Measurements from ENCODE around the gene RPS6KA2.

- TF ChIP-seq CTCF (IDR thresholded peaks at IDR 0.05) (no peak), POLR2A (IDR thresholded peaks at IDR 0.05) (no peak)
These were observed 229.2 kb downstream of the RPS6KA2 start for GRCh38 chr6:166397849-166398248.

All from Peyer's patch (tissue), 4 donors.